CD14-positive monocyte (primary cell): Measurements from ENCODE around the gene PDCD4. TPM values are rescaled to one million over a fixed set of nuclear protein-coding genes. Genes with fewer than 3 reads are reported as not detected.

Source experiments
- DNase-seq, 3 donors: peaks; one replicate each; pipeline ENCODE4 v3.0.0-alpha.2; 2011 to 2022
- H2AFZ ChIP-seq: 2 replicates; pipeline ENCODE4 v1.6.0; 2012; ENCODE audit warnings: mild to moderate bottlenecking, low read depth, low read length, inconsistent platforms; ENCODE audit not compliant: insufficient read depth, poor library complexity, severe bottlenecking
- H3K27ac ChIP-seq, 2 donors: 1 replicate in 1 of 2; 2 replicates in 1 of 2; pipeline ENCODE4 v1.5.1; 2012 to 2013; ENCODE audit warnings: low read length in 2 of 2, control low read depth in 1 of 2, inconsistent platforms in 1 of 2, low read depth in 1 of 2, mild to moderate bottlenecking in 1 of 2
- H3K27me3 ChIP-seq, 2 donors: one replicate each; pipeline versions ENCODE4 v1.6.0 to v1.6.1; 2011 to 2013; ENCODE audit warnings: low read length in 2 of 2; ENCODE audit not compliant: control insufficient read depth in 2 of 2, insufficient read depth in 2 of 2
- H3K36me3 ChIP-seq, 2 donors: replicated peaks in 1 of 2; 1 replicate in 1 of 2; 2 replicates in 1 of 2; pipeline versions ENCODE4 v1.5.1 to v1.6.1; 2012 to 2013; ENCODE audit warnings: low read length in 2 of 2, control low read depth in 1 of 2, inconsistent platforms in 1 of 2, mild to moderate bottlenecking in 1 of 2; ENCODE audit not compliant: insufficient read depth in 2 of 2, control insufficient read depth in 1 of 2
- H3K4me1 ChIP-seq, 2 donors: 1 replicate in 1 of 2; 2 replicates in 1 of 2; pipeline versions ENCODE4 v1.5.1 to v1.6.1; 2012 to 2013; ENCODE audit warnings: low read length in 2 of 2, control low read depth in 1 of 2, inconsistent platforms in 1 of 2, mild to moderate bottlenecking in 1 of 2, moderate library complexity in 1 of 2; ENCODE audit not compliant: insufficient read depth in 2 of 2, control insufficient read depth in 1 of 2
- H3K4me2 ChIP-seq: replicated peaks from 2 replicates; pipeline ENCODE3; 2012; ENCODE audit warnings: low read length, moderate library complexity, mild to moderate bottlenecking; ENCODE audit not compliant: poor library complexity, severe bottlenecking; ENCODE audit errors: extremely low read depth
- H3K4me3 ChIP-seq, 3 experiments: fragments of 200-600 bp in 1 of 3; sonication (generic) in 1 of 3; replicated peaks in 1 of 3; 1 replicate in 2 of 3; 2 replicates in 1 of 3; pipeline ENCODE4 v1.5.1; 2011 to 2013; ENCODE audit warnings: low read length in 3 of 3, mild to moderate bottlenecking in 3 of 3, control low read depth in 2 of 3, low read depth in 2 of 3, inconsistent platforms in 1 of 3, moderate library complexity in 1 of 3
- H3K79me2 ChIP-seq: 2 replicates; pipeline ENCODE4 v1.6.0; 2012; ENCODE audit warnings: mild to moderate bottlenecking, control low read depth, inconsistent platforms, low read length, moderate library complexity; ENCODE audit not compliant: insufficient read depth
- H3K9ac ChIP-seq: 2 replicates; pipeline ENCODE4 v1.6.0; 2017; ENCODE audit warnings: low read length, mild to moderate bottlenecking; ENCODE audit not compliant: insufficient read depth, poor library complexity, severe bottlenecking
- H3K9me3 ChIP-seq, 2 donors: replicated peaks in 1 of 2; 1 replicate in 1 of 2; 2 replicates in 1 of 2; pipeline versions ENCODE4 v1.5.1 to v1.6.1; 2012 to 2013; ENCODE audit warnings: low read length in 2 of 2, control low read depth in 1 of 2; ENCODE audit not compliant: control insufficient read depth in 1 of 2, insufficient read depth in 1 of 2
- H4K20me1 ChIP-seq: 2 replicates; pipeline ENCODE4 v1.6.0; 2012; ENCODE audit warnings: mild to moderate bottlenecking, low read length, control low read depth, moderate library complexity; ENCODE audit not compliant: insufficient read depth
- H3K27ac Mint-ChIP-seq, 7 donors: one replicate each; pipeline ENCODE4 v1.8.0; 2020; ENCODE audit warnings: mild to moderate bottlenecking in 7 of 7, mixed read lengths in 7 of 7, moderate library complexity in 6 of 7, inconsistent platforms in 2 of 7
- H3K27me3 Mint-ChIP-seq, 3 donors: one replicate each; pipeline ENCODE4 v1.8.0; 2021 to 2022; ENCODE audit warnings: low read depth in 3 of 3, mild to moderate bottlenecking in 3 of 3, mixed read lengths in 3 of 3, moderate library complexity in 3 of 3, inconsistent platforms in 1 of 3
- H3K36me3 Mint-ChIP-seq, 2 donors: one replicate each; pipeline ENCODE4 v1.8.0; 2020; ENCODE audit warnings: mixed read lengths in 2 of 2, inconsistent platforms in 1 of 2, mild to moderate bottlenecking in 1 of 2
- H3K4me1 Mint-ChIP-seq: one replicate; pipeline ENCODE4 v1.8.0; 2020; ENCODE audit warnings: mild to moderate bottlenecking, mixed read lengths
- H3K4me3 Mint-ChIP-seq, 2 donors: one replicate each; pipeline ENCODE4 v1.8.0; 2020; ENCODE audit warnings: mild to moderate bottlenecking in 2 of 2, mixed read lengths in 2 of 2, moderate library complexity in 1 of 2
- H3K9me3 Mint-ChIP-seq, 7 donors: one replicate each; pipeline ENCODE4 v1.8.0; 2020 to 2022; ENCODE audit warnings: mixed read lengths in 7 of 7, mild to moderate bottlenecking in 6 of 7, moderate library complexity in 6 of 7, inconsistent platforms in 2 of 7
- CTCF ChIP-seq: fragments of 200-600 bp; IDR thresholded peaks from one replicate; pipeline ENCODE4 v1.8.0; 2022; ENCODE audit warnings: antibody characterized with exemption, mild to moderate bottlenecking
- WGBS: methylation state at CpG from one replicate; pipeline ENCODE4 v1.1.5; 2013; ENCODE audit warnings: missing lambda C conversion rate; ENCODE audit not compliant: insufficient coverage; 5-methylcytosine and 5-hydroxymethylcytosine counted together
- intact Hi-C, 2 donors: fragments of 100-400 bp; cut with micrococcal nuclease; formaldehyde crosslinking; loops; one replicate each; pipeline versions ENCODE4 v1.15.0 to v1.15.1; 2023
- polyA plus RNA-seq, 3 donors: library from polyadenylated mRNA; depleted of rRNA in 1 of 3; unstranded in 2 of 3; stranded (reverse) in 1 of 3; fragments of 300-500 nt in 2 of 3; fragments of >200 nt in 1 of 3; fragmentation: Illumina TruSeq in 2 of 3; gene quantifications; 1 replicate in 2 of 3; 2 replicates in 1 of 3; pipeline ENCODE4 v1.2.3, GENCODE V29; 2012 to 2021

Gene PDCD4
- polyA plus RNA-seq, 3 donors: 39.8 to 53.4 (median 48.6) TPM

- Mint-ChIP-seq H3K4me1 (peaks cover 37% of the 10 kb centered on the region), H3K4me3 (peak within 1 kb of the TSS; percentile 97), H3K9me3 (no peaks in the 10 kb centered on the region), H3K27ac (peak within 1 kb of the TSS; percentile 99 to 100 (median 100)), H3K27me3 (no peaks in the 10 kb centered on the region), H3K36me3 (peaks cover 12 to 16% of the 10 kb centered on the region in 2 donors)
- peak within 1 kb of the TSS; percentile 92 for H3K4me2 ChIP-seq
- peak within 1 kb of the TSS; percentile 86 for H2AFZ ChIP-seq
- no peak for TF ChIP-seq CTCF
- H3K9ac ChIP-seq: peak within 1 kb of the TSS; percentile 89
- H3K9me3 ChIP-seq: no peaks in the 10 kb centered on the region
- peaks cover 16 to 31% of the 10 kb centered on the region in 2 donors for H3K4me1 ChIP-seq
- H4K20me1 ChIP-seq: peaks cover 40% of the 10 kb centered on the region
- H3K27ac ChIP-seq: peak within 1 kb of the TSS; percentile 94 to 99
- intact Hi-C loops: loop anchor here in 1 of 2 donors (5.0 kb wide), 2 partner anchors 46 to 616 kb away; partner anchors contain the start of genes PDCD4 and SMNDC1
- H3K4me3 ChIP-seq: peak within 1 kb of the TSS; percentile 88 to 98 (median 96)
- no peaks in the 10 kb centered on the region for H3K27me3 ChIP-seq
- H3K79me2 ChIP-seq: peaks cover 64% of the 10 kb centered on the region
- peaks cover 0 to 14% of the 10 kb centered on the region in 2 donors for H3K36me3 ChIP-seq
- peak; percentile 100 for DNase-seq
- under 1% methylated on average over 39 of the region's 40 CpGs for WGBS
Measured at GRCh38 chr10:110918643-110919348, 47.1 kb downstream of the PDCD4 start, which contains the start of gene BBIP1. BBIP1 (minus strand) TSS chr10:110919180; CDS start chr10:110918157, 1,023 bp downstream.

GRCh38 chr10:110919349-110919931, 47.7 kb downstream of the PDCD4 start, which contains the start of gene SHOC2:
SHOC2 (plus strand) TSS chr10:110919604; CDS start chr10:110964359, 44,755 bp downstream.
- Mint-ChIP-seq H3K27me3 (no peaks in the 10 kb centered on the region), H3K27ac (peak within 1 kb of the TSS; percentile 99 to 100 (median 100)), H3K4me1 (peaks cover 42% of the 10 kb centered on the region), H3K36me3 (peaks cover 10 to 18% of the 10 kb centered on the region in 2 donors), H3K4me3 (peak within 1 kb of the TSS; percentile 97), H3K9me3 (no peaks in the 10 kb centered on the region)
- Histone ChIP-seq H3K4me2 (peak within 1 kb of the TSS; percentile 92), H3K79me2 (peaks cover 68% of the 10 kb centered on the region), H3K4me1 (peaks cover 16 to 33% of the 10 kb centered on the region in 2 donors), H4K20me1 (peaks cover 46% of the 10 kb centered on the region), H3K36me3 (peaks cover 0 to 14% of the 10 kb centered on the region in 2 donors), H3K9ac (peak within 1 kb of the TSS; percentile 89), H2AFZ (peak within 1 kb of the TSS; percentile 86), H3K4me3 (peak within 1 kb of the TSS; percentile 88 to 98 (median 96)), H3K27me3 (no peaks in the 10 kb centered on the region), H3K9me3 (no peaks in the 10 kb centered on the region), H3K27ac (peak within 1 kb of the TSS; percentile 94 to 99)
- DNase-seq: no peak
- no peak for TF ChIP-seq CTCF
- WGBS: under 1% methylated on average over 42 of the region's 61 CpGs
- intact Hi-C loops: loop anchor here in 1 of 2 donors (5.0 kb wide), 2 partner anchors 47 to 617 kb away; partner anchors contain the start of genes PDCD4 and SMNDC1
